ENCODE data around the gene TDRD7.
"Not testable (repeated sequence)": the region's sequence is repeated elsewhere in the genome, so short reads cannot be mapped to it uniquely, and the experiment has no call there.

TDRD7 gene

GRCh38 chr9:97419309-97419867, 7.5 kb downstream of the TDRD7 start:
- no peak for DNase-seq (ENCODE audit: low read depth, low spot score)

DNA sequence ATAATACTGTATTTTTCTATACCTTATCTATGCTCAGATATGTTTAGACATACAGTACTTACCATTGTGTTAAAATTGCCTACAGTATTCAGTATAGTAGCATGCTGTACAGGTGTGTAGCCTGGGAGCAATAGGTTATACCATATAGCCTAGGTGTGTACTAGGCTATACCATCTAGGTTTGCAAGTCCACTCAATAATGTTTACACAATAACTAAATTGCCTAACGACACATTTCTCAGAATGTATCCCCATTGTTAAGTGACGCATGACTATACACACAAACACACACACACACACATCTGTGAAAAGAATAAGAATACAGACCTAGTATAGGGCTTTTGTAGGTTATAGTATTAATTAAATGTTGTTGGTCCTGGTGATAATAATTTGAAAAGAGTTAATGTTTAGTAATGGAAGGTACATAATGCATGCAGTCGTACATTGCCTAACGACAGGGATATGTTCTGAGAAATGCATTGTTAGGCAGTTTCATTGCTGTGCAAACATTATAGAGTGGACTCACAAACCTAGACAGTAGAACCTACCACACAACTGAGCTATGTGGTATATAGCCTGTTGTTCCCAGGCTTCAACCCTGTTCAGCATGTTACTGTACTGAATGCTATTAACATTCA, 13.6 kb downstream of the TDRD7 start:
- no peak for DNase-seq (ENCODE audit: low read depth, low spot score)

DNA sequence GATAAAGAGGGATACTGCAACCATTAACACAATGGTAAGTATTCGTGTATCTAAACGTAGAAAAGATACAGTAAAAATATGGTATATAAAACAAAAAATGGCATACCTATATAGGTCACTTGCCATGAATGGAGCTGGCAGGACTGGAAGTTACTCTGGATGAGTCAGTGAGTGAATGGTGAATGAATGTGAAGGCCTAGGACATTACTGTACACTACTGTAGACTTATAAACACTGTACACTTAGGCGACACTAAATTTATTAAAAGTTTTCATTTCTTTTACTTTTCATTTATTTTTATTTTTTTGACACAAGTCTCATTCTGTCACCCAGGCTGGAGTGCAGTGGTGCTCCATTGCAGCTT, 14.1 kb downstream of the TDRD7 start:
- DNase-seq (ENCODE audit: low read depth, low spot score): no peak

GRCh38 chr9:97427885-97428284, 16.0 kb downstream of the TDRD7 start:
- DNase-seq (ENCODE audit: low read depth, low spot score): no peak

GRCh38 chr9:97430316-97431043, 18.6 kb downstream of the TDRD7 start:
- DNase-seq (ENCODE audit: low read depth, low spot score): no peak

GRCh38 chr9:97431044-97431441, 19.1 kb downstream of the TDRD7 start:
- DNase-seq (ENCODE audit: low read depth, low spot score): no peak

- no peak for DNase-seq (ENCODE audit: low read depth, low spot score)
Observed at GRCh38 chr9:97431549-97432143, 19.8 kb downstream of the TDRD7 start.

GRCh38 chr9:97437051-97437600, 25.2 kb downstream of the TDRD7 start:
- no peak for DNase-seq (ENCODE audit: low read depth, low spot score)

GRCh38 chr9:97438257-97438656, 26.4 kb downstream of the TDRD7 start:
- no peak for DNase-seq (ENCODE audit: low read depth, low spot score)

- no peak for DNase-seq (ENCODE audit: low read depth, low spot score)
Observed at GRCh38 chr9:97438666-97439065, 26.8 kb downstream of the TDRD7 start.

DNA sequence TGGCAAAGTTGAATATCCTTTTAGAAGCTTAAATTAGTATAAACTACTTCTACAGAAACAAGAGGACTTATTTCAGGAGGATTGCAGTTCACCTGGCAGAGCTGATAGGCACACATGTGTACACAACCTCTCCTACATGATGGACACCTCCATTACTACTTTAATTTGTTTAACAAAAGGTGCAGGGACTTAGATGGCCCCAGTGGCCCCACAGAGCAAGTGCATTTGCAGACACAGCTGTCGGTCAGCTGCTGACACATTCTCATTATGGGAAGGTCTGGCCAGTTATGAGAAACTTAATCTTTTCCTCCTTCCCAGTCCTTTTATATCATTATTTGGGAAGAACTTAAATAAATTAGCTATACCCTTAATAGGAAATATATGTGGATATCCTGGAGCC, 28.3 kb downstream of the TDRD7 start:
- no peak for DNase-seq (ENCODE audit: low read depth, low spot score)

DNA sequence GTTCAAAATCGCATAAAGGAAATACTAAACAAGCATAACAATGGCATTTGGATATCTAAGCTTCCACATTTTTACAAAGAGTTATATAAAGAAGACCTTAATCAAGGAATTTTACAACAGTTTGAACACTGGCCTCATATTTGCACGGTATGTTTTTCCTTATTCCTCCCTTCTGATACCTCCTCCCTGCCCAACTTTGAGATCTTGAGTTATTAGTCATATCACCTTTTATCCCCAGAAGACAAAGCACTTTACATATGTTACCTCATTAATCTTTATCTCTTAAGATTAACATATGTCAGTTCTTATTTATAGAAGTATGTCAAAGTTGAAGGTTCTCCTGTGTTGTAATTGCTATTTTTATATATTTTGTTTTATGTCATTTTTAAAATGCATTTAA, 29.8 kb downstream of the TDRD7 start:
- no peak for DNase-seq (ENCODE audit: low read depth, low spot score)

DNA sequence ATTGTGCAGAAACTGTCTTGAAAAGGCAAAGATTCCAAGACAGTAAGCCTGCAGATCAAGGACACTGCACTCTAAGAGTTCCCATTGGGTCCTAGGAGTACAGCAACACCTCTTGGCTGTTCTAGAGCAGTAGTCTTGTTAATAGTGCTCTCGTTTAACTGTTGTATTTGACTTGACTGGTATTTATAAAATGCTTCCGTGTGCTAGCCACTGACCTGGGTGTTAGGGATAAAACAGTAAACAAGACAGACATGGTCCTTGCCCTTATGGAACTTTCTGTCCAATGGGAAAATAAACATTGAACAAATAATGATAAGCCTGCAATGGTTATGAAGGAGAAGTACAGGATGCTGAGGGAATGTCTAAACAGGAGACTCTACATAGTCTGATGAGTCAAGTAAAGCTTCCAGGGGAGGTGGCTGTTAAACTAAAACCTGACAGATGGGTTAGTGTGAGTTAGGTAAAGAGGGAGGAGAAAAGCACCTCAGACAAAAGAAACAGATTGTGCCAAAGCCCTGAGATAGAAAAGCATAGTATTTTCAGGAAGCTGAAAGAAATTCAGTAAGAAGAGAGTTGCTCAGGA, 33.3 kb downstream of the TDRD7 start:
- DNase-seq (ENCODE audit: low read depth, low spot score): no peak

- no peak for DNase-seq (ENCODE audit: low read depth, low spot score)
Observed at GRCh38 chr9:97447001-97447400, 35.1 kb downstream of the TDRD7 start.

- DNase-seq (ENCODE audit: low read depth, low spot score): not testable (repeated sequence)
Observed at GRCh38 chr9:97453573-97453972, 41.7 kb downstream of the TDRD7 start.

DNA sequence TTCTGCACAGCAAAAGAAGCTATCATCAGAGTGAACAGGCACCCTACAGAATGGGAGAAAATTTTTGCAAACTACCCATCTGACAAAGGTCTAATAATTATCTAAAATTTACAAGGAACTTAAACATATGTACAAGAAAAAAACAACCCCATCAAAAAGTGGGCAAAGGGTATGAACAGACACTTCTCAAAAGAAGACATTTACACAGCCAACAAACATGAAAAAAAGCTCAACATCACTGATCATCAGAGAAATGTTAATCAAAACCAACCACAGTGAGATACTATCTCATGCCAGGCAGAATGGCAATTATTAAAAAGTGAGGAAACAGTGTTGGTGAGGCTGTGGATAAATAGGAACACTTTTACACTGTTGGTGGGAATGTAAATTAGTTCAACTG, 44.9 kb downstream of the TDRD7 start:
- not testable (repeated sequence) for DNase-seq (ENCODE audit: low read depth, low spot score)

DNA sequence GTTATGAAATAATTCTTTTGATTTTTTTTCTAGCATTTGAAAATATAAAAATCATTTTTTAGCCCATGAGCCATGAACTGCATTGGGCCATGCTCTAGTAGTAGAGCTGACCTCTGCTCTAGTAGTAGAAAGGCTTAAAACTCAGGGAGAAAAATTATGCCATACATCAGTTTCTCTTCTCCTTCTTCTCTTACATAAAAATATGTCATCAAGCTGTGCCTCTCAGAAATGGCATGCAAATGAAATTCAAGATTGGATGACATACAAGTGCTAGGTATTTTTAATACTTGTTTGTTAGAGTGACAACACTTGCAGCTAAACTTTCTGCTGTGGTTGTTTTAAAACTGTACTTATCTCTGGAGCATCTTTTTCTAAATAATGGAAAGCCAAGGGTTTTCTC, 47.4 kb downstream of the TDRD7 start:
- DNase-seq (ENCODE audit: low read depth, low spot score): no peak

DNA sequence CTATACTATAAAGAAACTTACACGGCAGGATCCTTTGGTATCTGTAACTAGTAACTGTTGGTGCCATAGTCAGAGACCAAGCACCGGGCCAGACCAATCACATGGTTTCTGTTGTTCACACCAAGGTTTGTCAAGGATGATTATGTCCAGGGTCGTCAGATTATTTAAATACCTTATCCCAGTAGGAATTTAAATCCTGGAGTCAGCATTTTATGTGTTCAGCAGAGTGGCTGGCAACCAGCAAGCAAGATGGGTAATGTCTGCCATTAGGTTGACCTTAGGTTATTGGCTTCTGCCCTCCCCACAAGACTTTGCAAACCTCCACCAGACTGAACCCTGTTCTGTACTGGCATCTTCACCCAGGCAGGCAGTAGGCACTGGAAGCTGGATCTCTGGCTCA, 50.3 kb downstream of the TDRD7 start:
- no peak for DNase-seq (ENCODE audit: low read depth, low spot score)

GRCh38 chr9:97462914-97463313, 51.0 kb downstream of the TDRD7 start:
- no peak for DNase-seq (ENCODE audit: low read depth, low spot score)

DNA sequence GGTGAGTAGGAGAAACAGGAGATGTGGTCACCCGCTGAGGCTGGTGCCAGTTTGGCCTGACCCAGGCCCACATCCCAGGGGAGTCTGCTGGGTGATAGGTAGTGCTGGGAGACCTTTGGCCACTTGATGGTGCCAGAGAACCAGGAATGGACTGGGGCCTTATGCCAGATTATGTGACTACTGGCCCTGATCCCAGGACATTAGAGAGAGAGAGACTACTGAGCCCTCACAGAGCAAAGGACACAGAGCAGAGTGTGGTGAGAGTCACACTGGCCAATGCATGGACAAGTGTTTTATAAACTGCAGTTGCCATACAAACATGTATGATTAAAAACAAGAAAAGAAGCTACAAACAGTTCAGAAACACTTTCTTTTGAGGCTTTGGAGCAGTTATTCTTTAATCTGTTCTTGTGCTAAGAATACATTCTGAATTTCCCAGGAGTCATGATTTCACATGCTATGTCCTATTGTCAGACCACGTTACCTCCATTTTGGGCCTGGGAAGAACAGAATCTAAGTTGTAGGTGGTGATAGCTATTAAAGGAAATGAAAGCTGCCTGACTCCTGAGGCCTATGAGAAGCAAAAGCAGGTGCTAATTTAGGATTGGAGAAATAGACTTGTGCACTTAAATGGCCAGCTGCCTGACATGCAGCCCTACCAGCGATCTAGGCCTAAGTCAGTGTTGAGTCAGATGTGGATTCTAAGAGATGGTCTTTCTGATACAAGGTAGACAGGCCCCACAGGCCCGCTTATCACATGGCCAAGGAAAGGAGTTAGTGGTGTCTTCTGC, 57.0 kb downstream of the TDRD7 start:
- DNase-seq (ENCODE audit: low read depth, low spot score): peak; percentile 87

- DNase-seq (ENCODE audit: low read depth, low spot score): peak; percentile 15
Observed at GRCh38 chr9:97470076-97470475, 58.2 kb downstream of the TDRD7 start.

Data from ELF-1 (cell line).